Body of pancreas (tissue), 4 donors: ENCODE measurements around the gene PFN3. TPM values are rescaled to one million over a fixed set of nuclear protein-coding genes. Genes with fewer than 3 reads are reported as not detected.
"Not testable (repeated sequence)": the region's sequence is repeated elsewhere in the genome, so short reads cannot be mapped to it uniquely, and the experiment has no call there.

Experiments used
- ATAC-seq: fragments of 150-250 bp; one replicate; pipeline ENCODE4 v1.9.1; 2016
- DNase-seq, 4 donors: peaks; one replicate each; pipeline ENCODE4 v3.0.0-alpha.2; 2019
- H3K27ac ChIP-seq, 4 donors: fragments of 200-600 bp; sonication (generic); 1 replicate in 3 of 4; 2 replicates in 1 of 4; pipeline versions ENCODE4 v1.5.1 to v1.6.1; 2016 to 2019; ENCODE audit warnings: mild to moderate bottlenecking in 1 of 4, mixed read lengths in 1 of 4, moderate library complexity in 1 of 4
- H3K27me3 ChIP-seq, 2 donors: fragments of 200-600 bp; sonication (generic); one replicate each; pipeline ENCODE4 v1.6.0; 2016; ENCODE audit warnings: mild to moderate bottlenecking in 1 of 2
- H3K36me3 ChIP-seq, 2 donors: fragments of 200-600 bp; sonication (generic); replicated peaks in 1 of 2; 2 replicates each; pipeline ENCODE4 v1.5.1; 2016; ENCODE audit warnings: low read depth in 2 of 2; ENCODE audit not compliant: insufficient read depth in 1 of 2
- H3K4me1 ChIP-seq: fragments of 200-600 bp; sonication (generic); one replicate; pipeline ENCODE4 v1.6.0; 2016
- H3K4me3 ChIP-seq, 2 donors: fragments of 200-600 bp; sonication (generic); 1 replicate in 1 of 2; 2 replicates in 1 of 2; pipeline ENCODE4 v1.5.1; 2016 to 2019
- H3K9me3 ChIP-seq, 3 donors: fragments of 200-600 bp; sonication (generic); 1 replicate in 2 of 3; 2 replicates in 1 of 3; pipeline ENCODE4 v1.5.1; 2016
- POLR2A ChIP-seq, 3 donors: fragments of 450-650 bp; IDR thresholded peaks; one replicate each; pipeline ENCODE4 v1.6.1; 2016; ENCODE audit warnings: antibody characterized with exemption in 3 of 3, mild to moderate bottlenecking in 2 of 3
- WGBS, 2 donors: methylation state at CpG; one replicate each; pipeline ENCODE4 v1.1.5; 2017; 5-methylcytosine and 5-hydroxymethylcytosine counted together
- intact Hi-C: fragments of 100-400 bp; cut with DNase I; formaldehyde crosslinking; loops from one replicate; pipeline ENCODE4 v1.15.1; 2023
- total RNA-seq, 2 donors: library from RNA; depleted of rRNA; stranded (reverse); fragments of >200 nt; gene quantifications; one replicate each; pipeline ENCODE4 v1.1.0, GENCODE V29; 2016
- TF ChIP-seq, protein P1 (sequence below), 7 experiments: fragments of 450-650 bp in 4 of 7; fragments of 200-600 bp in 3 of 7; sonication (generic) in 3 of 7; IDR thresholded peaks; one replicate each; pipeline ENCODE4 v1.5.1; 2016 to 2019; ENCODE audit warnings: antibody characterized with exemption in 7 of 7

Gene PFN3
- total RNA-seq, 2 donors from 2014 or later, result not detected

DNA sequence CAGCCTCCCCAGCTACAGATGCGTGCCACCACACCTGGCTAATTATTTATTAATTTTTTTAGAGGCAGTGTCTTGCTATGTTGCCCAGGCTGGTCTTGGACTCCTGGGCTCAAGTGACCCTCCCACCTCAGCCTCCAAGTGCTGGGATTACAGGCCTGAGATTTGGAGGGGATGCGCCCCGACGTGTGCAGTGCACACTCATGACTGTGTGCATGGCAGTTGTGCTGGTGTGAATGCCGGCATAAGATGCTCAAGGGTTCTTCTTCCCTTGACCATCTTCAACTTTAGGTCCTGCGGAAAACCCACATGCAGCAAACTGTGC lies 19.7 kb downstream of the PFN3 start:
- intact Hi-C loops, result no loop called here
- WGBS, 2 donors, result 92% methylated on average over 5 to 6 of the region's 6 CpGs
- H3K27me3 ChIP-seq, result no peaks in the 10 kb centered on the region

DNA sequence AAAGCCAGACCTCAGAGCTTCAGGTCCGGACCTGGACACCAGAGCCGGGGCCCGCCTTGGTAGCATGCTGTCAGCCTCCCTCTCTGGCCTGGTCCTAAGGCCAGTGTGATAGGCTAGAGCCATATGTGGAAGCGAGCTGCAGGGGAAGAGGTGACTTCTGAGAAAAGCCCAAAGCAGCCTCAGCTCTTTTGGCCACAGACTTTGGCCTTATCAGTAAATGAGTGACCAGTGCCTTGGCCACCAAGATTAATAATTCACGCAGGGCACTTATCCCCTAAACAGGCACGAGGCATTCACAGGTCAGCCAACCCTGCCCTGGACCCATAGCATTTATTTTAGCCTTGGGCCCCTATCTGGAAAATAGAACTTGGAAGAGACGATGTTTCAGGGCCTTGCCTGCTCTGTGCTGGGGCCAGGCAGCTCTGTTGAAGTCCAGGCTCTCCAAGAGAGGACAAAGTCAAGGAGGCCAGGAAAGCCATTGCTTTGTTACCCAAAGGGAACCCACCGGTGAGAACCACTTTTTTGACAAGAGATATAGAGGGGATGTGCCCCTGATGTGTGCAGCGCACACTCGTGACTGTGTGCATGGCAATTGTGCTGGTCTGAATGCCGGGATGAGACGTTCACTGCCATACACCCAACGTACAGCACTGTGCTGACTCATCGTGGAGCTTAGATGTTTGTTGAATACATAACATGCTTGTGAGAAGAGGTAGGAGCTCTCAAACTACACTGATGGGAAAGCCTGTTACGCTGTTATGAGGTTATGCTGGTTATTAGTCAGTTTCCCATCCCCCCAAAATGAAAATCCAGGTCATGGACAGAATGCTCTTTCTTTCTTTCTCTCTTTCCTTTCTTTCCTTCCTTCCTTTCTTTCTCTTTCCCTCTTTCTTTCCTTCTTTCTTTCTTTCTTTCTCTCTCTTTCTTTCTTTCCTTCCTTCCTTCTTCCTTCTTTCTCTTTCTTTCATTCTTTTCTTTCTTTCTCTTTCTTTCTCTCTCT lies 21.3 kb downstream of the PFN3 start:
- intact Hi-C loops, result loop anchor here (5.0 kb wide), 1 partner anchor 67 kb away; the partner anchor contains the start of gene MXD3
- ATAC-seq (peak; percentile 60), DNase-seq (no peak)
- Histone ChIP-seq H3K27ac (peak overlapping the region in 3 of 4 donors; percentile 6 to 52 (median 44)), H3K4me1 (peaks cover 21% of the 10 kb centered on the region), H3K36me3 (no peaks in the 10 kb centered on the region), H3K4me3 (no peak overlapping the region), H3K9me3 (no peaks in the 10 kb centered on the region), H3K27me3 (no peaks in the 10 kb centered on the region)
- 57 to 69% methylated on average over 12 to 15 of the region's 15 CpGs for WGBS, 2 donors
- TF ChIP-seq POLR2A (IDR thresholded peaks at IDR 0.05), result no peak

More for the DNA sequence above, 19.7 kb downstream of the PFN3 start:
- Histone ChIP-seq H3K4me3 (no peak overlapping the region), H3K4me1 (peaks cover 21% of the 10 kb centered on the region), H3K9me3 (no peaks in the 10 kb centered on the region), H3K36me3 (no peaks in the 10 kb centered on the region), H3K27ac (no peak overlapping the region)
- TF ChIP-seq, protein P1, sequence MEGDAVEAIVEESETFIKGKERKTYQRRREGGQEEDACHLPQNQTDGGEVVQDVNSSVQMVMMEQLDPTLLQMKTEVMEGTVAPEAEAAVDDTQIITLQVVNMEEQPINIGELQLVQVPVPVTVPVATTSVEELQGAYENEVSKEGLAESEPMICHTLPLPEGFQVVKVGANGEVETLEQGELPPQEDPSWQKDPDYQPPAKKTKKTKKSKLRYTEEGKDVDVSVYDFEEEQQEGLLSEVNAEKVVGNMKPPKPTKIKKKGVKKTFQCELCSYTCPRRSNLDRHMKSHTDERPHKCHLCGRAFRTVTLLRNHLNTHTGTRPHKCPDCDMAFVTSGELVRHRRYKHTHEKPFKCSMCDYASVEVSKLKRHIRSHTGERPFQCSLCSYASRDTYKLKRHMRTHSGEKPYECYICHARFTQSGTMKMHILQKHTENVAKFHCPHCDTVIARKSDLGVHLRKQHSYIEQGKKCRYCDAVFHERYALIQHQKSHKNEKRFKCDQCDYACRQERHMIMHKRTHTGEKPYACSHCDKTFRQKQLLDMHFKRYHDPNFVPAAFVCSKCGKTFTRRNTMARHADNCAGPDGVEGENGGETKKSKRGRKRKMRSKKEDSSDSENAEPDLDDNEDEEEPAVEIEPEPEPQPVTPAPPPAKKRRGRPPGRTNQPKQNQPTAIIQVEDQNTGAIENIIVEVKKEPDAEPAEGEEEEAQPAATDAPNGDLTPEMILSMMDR (IDR thresholded peaks at IDR 0.05), result no peak
- TF ChIP-seq POLR2A (IDR thresholded peaks at IDR 0.05), result no peak
- DNase-seq (no peak), ATAC-seq (no peak)

DNA sequence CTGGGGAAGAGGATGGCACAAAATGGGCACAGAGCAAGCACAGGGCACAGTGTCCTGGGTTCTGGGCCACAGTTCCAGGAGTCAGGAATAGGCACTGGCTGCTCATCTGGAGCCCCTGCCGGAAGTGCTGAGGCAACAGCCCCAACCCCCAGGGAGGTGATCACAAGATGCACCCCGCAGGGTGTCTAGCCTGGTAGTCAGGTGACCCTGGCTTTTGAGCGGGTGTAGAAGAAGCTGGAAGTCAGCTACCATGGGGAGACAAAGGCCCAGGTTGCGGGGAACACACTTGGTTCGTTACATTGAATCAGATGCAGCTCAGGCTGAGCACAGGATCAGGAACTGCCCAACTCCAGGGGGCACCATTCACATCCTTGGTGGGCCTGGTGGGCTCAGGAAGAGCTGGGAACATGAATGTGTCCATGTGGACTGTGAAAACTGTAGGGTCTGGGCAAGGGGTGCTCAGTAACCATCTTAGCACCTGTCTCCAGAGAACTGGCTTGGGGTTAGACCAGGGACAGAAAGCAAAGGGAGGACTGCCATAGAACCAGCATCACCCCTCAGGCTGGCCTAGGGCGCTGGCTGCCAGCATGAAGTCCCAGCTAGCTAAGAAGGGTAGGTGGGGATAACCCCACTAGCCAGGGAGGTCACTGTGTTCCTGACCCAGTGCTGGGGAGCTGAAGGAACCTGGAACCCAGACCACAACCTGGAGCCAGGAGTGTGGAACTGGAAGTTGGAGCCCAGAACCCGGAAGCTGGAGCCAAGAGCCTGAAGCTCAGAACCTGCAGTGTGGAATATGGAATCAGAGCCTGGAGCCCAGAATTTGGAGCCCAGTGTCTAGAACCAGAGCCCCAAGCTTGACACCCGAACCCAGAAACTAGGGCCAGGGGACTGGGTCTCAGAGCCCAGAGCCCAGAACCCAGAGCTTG lies 22.3 kb downstream of the PFN3 start:
- H3K27ac ChIP-seq, result peak overlapping the region in 3 of 4 donors; percentile 6 to 51 (median 44)
- DNase-seq, result no peak
- no peaks in the 10 kb centered on the region for H3K36me3 ChIP-seq
- ATAC-seq, result no peak
- no peak for TF ChIP-seq POLR2A (IDR thresholded peaks at IDR 0.05)
- TF ChIP-seq, protein P1 (IDR thresholded peaks at IDR 0.05), result no peak
- no peaks in the 10 kb centered on the region for H3K9me3 ChIP-seq
- H3K4me3 ChIP-seq, result no peak overlapping the region
- intact Hi-C loops, result loop anchor here (5.0 kb wide), 1 partner anchor 66 kb away; the partner anchor contains the start of gene MXD3
- H3K27me3 ChIP-seq, result no peaks in the 10 kb centered on the region
- H3K4me1 ChIP-seq, result peaks cover 21% of the 10 kb centered on the region
- 76 to 90% methylated on average over 5 to 8 of the region's 8 CpGs for WGBS, 2 donors

DNA sequence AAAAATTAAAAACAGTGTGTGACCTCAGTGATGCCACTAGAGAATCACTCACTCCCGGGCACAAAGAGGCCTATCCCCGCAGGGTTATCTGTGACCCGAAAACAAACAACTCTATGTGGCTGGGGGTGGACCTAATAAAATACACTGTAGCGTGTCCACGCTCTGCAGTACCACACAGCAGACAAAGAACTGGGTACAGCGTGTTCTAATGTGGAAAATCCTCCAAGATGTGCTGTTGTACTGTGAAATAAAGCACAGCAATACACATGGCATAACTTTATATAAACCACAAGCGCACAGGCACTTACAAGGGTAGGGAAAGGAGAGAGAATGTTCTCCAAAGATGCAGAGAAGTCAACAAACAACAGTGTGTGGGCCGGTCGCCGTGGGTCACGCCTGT lies 24.4 kb downstream of the PFN3 start:
- H3K4me3 ChIP-seq, result no peak overlapping the region
- no peaks in the 10 kb centered on the region for H3K36me3 ChIP-seq
- intact Hi-C loops, result loop anchor here (5.0 kb wide), 1 partner anchor 64 kb away; the partner anchor contains the start of gene MXD3
- WGBS, 2 donors, result 78 to 84% methylated on average over 11 of the region's 11 CpGs
- no peak overlapping the region for H3K27ac ChIP-seq
- no peaks in the 10 kb centered on the region for H3K27me3 ChIP-seq
- ATAC-seq, result no peak
- TF ChIP-seq POLR2A (IDR thresholded peaks at IDR 0.05), result no peak
- TF ChIP-seq, protein P1 (IDR thresholded peaks at IDR 0.05), result no peak
- no peak for DNase-seq
- H3K4me1 ChIP-seq, result peaks cover 28% of the 10 kb centered on the region
- H3K9me3 ChIP-seq, result no peaks in the 10 kb centered on the region

DNA sequence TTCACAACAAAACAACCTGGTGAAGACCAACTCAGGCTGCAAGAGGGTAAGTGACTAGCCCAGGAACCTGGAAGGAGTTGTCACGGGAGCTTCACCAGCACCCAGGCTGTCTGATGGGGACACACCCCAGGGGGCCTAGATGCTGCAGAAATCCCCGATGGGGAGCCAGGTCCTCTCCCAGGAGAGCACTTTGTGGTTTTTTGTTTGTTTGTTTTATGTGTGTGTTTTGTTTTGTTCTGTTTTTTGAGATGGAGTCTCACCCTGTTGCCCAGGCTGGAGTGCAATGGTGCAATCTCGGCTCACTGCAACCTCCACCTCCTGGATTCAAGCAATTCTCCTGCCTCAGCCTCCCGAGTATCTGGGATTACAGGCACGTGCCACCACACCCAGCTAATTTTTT lies 24.9 kb downstream of the PFN3 start:
- not testable (repeated sequence) for H3K36me3 ChIP-seq, H3K9me3 ChIP-seq, H3K27me3 ChIP-seq, H3K4me3 ChIP-seq, DNase-seq, ATAC-seq, H3K27ac ChIP-seq
- intact Hi-C loops, result loop anchor here (5.0 kb wide), 1 partner anchor 63 kb away; the partner anchor contains the start of gene MXD3
- H3K4me1 ChIP-seq, result peaks cover 30% of the 10 kb centered on the region
- WGBS, 2 donors, result 71 to 81% methylated on average over 5 of the region's 5 CpGs
